SJSA1 (cell line): ENCODE data around the gene RHAG. TPM values are rescaled to one million over a fixed set of nuclear protein-coding genes. Genes with fewer than 3 reads are reported as not detected.
"Not testable (repeated sequence)": the region's sequence is repeated elsewhere in the genome, so short reads cannot be mapped to it uniquely, and the experiment has no call there.

Experiments used
- DNase-seq, 2 experiments: peaks; one replicate each; pipeline ENCODE4 v3.0.0-alpha.2; 2015 to 2020; ENCODE audit warnings: low spot score in 2 of 2, low read depth in 1 of 2
- H3K27ac ChIP-seq: fragments of 250-450 bp; sonication (Bioruptor Pico); 2 replicates; pipeline ENCODE4 v1.5.1; 2020; ENCODE audit warnings: mild to moderate bottlenecking, moderate library complexity
- H3K27me3 ChIP-seq: fragments of 250-450 bp; sonication (Bioruptor Pico); replicated peaks from 2 replicates; pipeline ENCODE4 v1.5.1; 2020; ENCODE audit warnings: mild to moderate bottlenecking, moderate library complexity
- H3K36me3 ChIP-seq: fragments of 250-450 bp; sonication (Bioruptor Pico); 2 replicates; pipeline ENCODE4 v1.5.1; 2020; ENCODE audit warnings: mild to moderate bottlenecking
- H3K4me1 ChIP-seq: fragments of 250-450 bp; sonication (Bioruptor Pico); replicated peaks from 2 replicates; pipeline ENCODE4 v1.6.1; 2021; ENCODE audit warnings: mild to moderate bottlenecking
- H3K4me3 ChIP-seq: fragments of 250-450 bp; sonication (Bioruptor Pico); 2 replicates; pipeline ENCODE4 v1.5.1; 2020; ENCODE audit warnings: mild to moderate bottlenecking
- H3K9me3 ChIP-seq: fragments of 250-450 bp; sonication (Bioruptor Pico); replicated peaks from 2 replicates; pipeline ENCODE4 v1.5.1; 2020; ENCODE audit warnings: mild to moderate bottlenecking
- total RNA-seq: library from RNA; depleted of rRNA; stranded (reverse); fragments of >200 nt; shearing (Covaris generic); gene quantifications from 2 replicates; pipeline ENCODE4 v1.2.3, GENCODE V29; 2014

Gene RHAG
- total RNA-seq, 1 experiment from 2014 or later, result not detected

DNA sequence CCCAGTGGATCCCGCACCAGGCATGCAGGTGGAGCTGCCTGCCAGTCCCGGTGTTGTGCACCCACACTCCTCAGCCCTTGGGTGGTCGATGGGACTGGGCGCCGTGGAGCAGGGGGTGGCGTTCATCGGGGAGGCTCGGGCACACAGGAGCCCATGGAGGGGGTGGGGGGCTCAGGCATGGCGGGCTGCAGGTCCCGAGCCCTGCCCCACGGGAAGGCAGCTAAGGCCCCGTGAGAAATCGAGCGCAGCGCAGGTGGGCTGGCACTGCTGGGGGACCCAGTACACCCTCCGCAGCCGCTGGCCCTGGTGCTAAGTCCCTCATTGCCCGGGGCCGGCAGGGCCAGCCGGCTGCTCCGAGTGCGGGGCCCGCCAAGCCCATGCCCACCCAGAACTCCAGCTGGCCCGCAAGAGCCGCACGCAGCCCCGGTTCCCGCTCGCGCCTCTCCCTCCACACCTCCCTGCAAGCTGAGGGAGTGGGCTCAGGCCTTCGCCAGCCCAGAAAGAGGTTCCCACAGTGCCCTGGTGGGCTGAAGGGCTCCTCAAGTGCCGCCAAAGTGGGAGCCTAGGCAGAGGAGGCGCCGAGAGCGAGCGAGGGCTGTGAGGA lies 7.1 kb downstream of the RHAG start:
- not testable (repeated sequence) for H3K27ac ChIP-seq, H3K4me3 ChIP-seq, DNase-seq, H3K27me3 ChIP-seq, H3K9me3 ChIP-seq, H3K4me1 ChIP-seq, H3K36me3 ChIP-seq

DNA sequence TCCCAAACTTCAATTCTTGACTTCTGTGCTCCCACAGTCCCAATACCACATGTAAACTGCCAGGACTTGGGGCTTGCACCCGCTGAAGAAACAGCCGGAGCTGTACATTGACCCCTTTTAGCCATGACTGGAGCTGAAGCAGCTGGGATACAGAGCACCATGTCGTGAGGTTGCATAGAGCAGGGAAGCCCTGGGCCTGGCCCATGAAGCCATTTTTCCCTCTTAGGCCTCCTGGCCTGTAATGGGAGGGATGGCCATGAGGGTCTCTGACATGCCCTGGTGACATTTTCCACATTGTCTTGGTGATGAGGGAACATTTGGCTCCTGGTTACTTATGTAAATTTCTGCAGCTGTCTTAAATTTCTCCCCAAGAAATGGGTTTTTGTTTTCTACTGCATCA lies 9.8 kb downstream of the RHAG start:
- H3K9me3 ChIP-seq, result no peaks in the 10 kb centered on the region
- H3K27ac ChIP-seq, result no peak overlapping the region
- H3K4me1 ChIP-seq, result no peaks in the 10 kb centered on the region
- H3K27me3 ChIP-seq, result no peaks in the 10 kb centered on the region
- no peak overlapping the region for H3K4me3 ChIP-seq
- H3K36me3 ChIP-seq, result no peaks in the 10 kb centered on the region
- DNase-seq, result no peak

DNA sequence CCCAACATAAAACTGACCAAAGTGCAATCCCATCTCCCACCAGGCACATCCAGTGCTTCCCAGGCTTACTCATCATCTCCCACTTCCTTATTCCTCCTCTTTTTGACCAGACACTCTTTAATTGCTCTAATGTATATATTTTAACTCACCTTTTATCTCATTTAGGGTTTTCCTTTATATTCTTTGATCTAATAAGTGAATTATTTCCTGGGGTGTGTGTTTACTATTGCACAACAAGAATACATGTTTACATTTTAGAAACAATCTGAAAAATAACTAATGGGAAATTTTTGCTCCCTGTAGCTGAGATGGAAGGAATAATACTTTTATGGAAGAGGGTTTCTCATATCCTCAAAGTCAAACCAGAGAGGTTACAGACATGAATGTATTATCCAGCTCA lies 18.4 kb downstream of the RHAG start:
- H3K27me3 ChIP-seq, result no peaks in the 10 kb centered on the region
- no peaks in the 10 kb centered on the region for H3K36me3 ChIP-seq
- no peaks in the 10 kb centered on the region for H3K9me3 ChIP-seq
- no peaks in the 10 kb centered on the region for H3K4me1 ChIP-seq
- no peak overlapping the region for H3K27ac ChIP-seq
- no peak overlapping the region for H3K4me3 ChIP-seq
- DNase-seq, result no peak

DNA sequence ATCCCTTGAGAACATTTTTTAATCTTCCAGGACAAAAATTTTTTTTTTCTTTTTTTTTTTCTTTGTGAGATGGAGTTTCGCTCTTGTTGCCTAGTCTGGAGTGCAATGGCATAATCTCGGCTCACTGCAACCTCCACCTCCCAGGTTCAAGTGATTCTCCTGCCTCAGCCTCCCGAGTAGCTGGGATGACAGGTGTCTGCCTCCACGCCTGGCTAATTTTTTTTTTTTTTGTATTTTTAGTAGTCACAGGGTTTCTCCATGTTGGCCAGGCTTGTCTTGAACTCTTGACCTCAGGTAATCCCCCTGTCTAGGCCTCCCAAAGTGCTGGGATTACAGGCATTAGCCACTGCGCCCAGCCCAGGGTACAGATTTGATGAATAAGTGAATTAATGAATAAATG lies 22.5 kb downstream of the RHAG start:
- not testable (repeated sequence) for H3K27me3 ChIP-seq, H3K27ac ChIP-seq, H3K4me1 ChIP-seq, H3K4me3 ChIP-seq, DNase-seq, H3K36me3 ChIP-seq, H3K9me3 ChIP-seq

DNA sequence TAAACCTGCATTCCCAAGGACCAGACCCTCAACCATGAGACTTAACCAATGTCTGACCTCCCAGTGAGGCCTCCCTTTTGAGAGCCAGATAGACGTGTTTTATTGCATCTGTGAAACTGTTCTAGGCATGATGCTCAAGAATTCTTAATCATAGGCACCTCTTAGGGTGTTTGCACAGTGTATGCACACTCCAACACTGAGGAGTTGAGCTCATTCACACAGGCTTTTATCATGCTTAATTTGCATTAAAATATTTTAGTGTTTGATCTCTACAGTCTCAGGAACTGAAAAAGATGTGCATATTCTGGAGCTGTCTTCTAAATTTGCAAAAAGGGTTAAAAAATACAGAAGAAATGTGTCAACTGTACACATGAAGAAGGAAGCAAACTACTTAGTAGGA lies 27.4 kb downstream of the RHAG start:
- Histone ChIP-seq H3K27me3 (no peaks in the 10 kb centered on the region), H3K4me1 (no peaks in the 10 kb centered on the region), H3K4me3 (no peak overlapping the region), H3K27ac (no peak overlapping the region), H3K36me3 (no peaks in the 10 kb centered on the region), H3K9me3 (no peaks in the 10 kb centered on the region)
- DNase-seq, result no peak

DNA sequence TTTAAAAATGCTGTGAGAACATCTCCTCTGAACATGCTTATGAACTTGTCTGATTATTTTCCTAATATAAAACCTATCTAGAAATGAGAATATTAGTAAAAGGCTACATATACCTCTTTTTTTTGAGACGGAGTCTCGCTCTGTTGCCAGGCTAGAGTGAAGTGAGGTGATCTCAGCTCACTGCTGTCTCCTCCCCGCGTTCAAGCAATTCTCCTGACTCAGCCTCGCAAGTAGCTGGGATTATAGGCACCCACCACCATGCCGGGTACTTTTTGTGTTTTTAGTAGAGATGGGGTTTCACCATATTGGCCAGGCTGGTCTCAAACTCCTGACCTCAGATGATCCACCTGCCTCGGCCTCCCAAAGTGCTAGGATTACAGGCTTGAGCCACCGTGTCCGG lies 28.4 kb downstream of the RHAG start:
- H3K4me3 ChIP-seq, DNase-seq, H3K36me3 ChIP-seq, H3K27ac ChIP-seq, H3K27me3 ChIP-seq, H3K4me1 ChIP-seq, H3K9me3 ChIP-seq: not testable (repeated sequence)

DNA sequence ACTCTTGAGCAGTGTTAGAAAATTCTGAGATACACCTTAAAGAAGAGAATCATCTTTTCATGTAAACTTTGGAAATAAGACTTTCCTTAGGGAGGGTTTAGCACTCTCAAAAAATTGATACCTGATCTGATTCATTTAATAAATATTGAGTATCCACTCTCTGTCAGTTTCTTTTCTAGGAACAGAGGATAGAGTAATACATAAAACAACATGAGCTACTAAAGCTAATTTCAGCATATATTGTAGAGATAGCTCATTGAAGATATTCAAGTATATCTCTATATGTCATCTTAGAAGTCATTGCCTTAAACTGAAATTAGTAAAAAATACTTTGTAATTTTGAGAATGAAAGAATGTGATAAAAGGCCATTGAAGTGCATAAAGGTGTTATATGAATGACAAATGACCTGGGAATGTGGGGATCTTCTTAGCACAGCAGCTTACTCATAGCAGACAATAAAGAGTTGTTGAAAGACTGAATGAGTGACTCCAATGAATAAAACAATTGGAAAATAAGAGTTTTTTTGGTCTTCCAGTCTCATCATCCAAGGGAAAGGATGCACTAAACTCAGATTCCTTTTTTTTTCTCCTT lies 29.2 kb downstream of the RHAG start:
- no peak for DNase-seq
- Histone ChIP-seq H3K9me3 (no peaks in the 10 kb centered on the region), H3K4me3 (no peak overlapping the region), H3K36me3 (no peaks in the 10 kb centered on the region), H3K27ac (no peak overlapping the region), H3K27me3 (no peaks in the 10 kb centered on the region), H3K4me1 (no peaks in the 10 kb centered on the region)

DNA sequence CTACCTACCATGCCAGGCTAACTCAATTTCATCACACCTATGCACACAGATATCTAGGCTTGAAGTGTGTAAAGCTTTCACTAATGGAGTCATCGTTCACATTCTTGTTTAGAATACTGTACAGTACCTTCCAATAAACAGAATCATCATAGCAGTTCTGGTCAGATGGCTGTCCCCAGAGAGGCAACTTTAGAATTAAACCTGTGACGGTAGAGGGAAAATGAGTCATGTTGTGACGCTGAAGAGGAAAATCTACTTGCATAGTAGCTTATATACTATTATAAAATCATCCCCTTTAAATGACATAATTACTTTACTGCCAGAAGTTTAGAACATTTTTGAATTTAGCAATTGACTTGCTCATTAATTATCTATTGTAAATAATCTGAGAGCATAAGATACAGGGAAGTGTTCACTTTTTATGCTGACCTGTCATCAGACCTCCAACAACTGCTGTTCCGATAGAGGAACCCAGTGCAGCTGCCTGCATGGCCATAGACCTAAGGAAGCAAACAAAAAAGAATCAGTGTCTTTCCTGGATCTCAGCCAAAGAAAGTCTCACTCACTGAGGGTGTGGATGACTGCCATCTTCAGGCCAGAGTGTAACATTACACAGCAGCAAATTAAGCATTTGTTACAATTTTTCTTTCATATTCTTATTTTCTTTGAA lies 29.8 kb downstream of the RHAG start:
- Histone ChIP-seq H3K27me3 (no peaks in the 10 kb centered on the region), H3K9me3 (no peaks in the 10 kb centered on the region), H3K36me3 (no peaks in the 10 kb centered on the region), H3K27ac (no peak overlapping the region), H3K4me1 (no peaks in the 10 kb centered on the region), H3K4me3 (no peak overlapping the region)
- peak; percentile 36 to 43 for DNase-seq

DNA sequence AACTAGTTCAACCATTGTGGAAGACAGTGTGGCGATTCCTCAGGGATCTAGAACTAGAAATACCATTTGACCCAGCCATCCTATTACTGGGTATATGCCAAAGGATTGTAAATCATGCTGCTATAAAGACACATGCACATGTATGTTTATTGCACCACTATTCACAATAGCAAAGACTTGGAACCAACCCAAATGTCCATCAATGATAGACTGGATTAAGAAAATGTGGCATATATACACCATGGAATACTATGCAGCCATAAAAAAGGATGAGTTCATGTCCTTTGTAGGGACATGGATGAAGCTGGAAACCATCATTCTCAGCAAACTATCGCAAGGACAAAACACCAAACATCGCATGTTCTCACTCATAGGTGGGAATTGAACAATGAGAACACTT lies 32.6 kb downstream of the RHAG start:
- not testable (repeated sequence) for H3K27me3 ChIP-seq, H3K36me3 ChIP-seq, H3K9me3 ChIP-seq

DNA sequence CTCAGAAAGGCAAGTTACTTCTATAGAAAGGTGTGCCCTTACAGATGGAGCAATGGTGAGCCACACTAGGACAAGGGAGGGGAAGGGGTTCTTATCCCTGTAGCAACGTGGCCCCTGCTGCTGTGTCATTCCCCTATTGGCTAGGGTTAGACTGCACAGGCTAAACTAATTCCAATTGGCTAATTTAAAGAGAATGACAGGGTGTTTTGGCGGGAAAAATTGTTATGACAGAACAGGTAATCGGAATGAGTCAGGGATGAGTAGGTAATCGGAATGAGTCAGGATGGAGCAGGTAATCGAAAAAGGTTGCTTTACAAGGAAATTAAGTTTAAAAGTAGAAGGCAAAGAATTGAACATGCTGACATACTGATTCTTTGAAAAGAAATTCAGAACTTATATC lies 49.4 kb downstream of the RHAG start:
- H3K27me3 ChIP-seq, H3K9me3 ChIP-seq, H3K4me3 ChIP-seq, H3K27ac ChIP-seq, H3K4me1 ChIP-seq, H3K36me3 ChIP-seq, DNase-seq: not testable (repeated sequence)

More for the DNA sequence above, 32.6 kb downstream of the RHAG start:
- not testable (repeated sequence) for DNase-seq, H3K27ac ChIP-seq, H3K4me1 ChIP-seq, H3K4me3 ChIP-seq

DNA sequence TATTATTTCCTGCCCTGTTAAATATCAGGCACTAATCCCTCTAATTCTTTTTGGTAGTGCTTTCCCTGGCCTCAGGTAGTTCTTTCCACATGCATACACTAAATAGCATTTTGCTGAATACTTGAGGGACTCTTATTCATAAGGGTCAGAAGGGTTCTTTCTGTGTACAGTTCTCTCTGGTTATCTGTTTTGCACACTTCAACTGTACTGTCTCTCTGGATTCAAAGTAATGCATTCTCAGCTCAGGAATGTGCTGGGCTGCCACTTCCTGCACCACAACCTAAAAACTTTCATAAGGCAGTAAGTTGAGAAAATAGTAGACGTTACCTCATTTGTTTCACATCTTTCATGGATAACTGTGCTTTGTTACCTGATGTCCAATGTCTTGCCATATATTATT lies 54.1 kb downstream of the RHAG start:
- DNase-seq, result no peak
- no peaks in the 10 kb centered on the region for H3K27me3 ChIP-seq
- H3K4me3 ChIP-seq, result no peak overlapping the region
- no peak overlapping the region for H3K27ac ChIP-seq
- no peaks in the 10 kb centered on the region for H3K4me1 ChIP-seq
- H3K36me3 ChIP-seq, result no peaks in the 10 kb centered on the region
- no peaks in the 10 kb centered on the region for H3K9me3 ChIP-seq

DNA sequence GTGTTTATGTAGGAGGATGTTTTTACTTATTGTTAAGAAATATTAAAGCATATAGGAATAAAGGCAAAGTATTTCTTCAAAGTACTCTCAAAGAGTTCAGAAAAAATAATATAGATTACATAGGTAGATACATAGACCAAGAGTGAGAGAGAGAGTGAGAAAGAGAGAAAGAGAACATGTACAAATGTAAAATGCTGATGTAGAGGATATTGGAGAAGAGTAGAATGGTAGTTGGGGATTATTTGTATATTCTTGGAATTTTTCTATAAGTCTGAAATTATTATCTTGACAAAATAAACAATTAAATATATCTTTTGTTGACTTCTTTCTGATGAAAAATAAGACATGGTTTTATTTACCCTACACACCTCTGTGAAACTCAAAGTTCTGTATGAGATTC lies 57.0 kb downstream of the RHAG start:
- no peak overlapping the region for H3K4me3 ChIP-seq
- no peaks in the 10 kb centered on the region for H3K36me3 ChIP-seq
- no peak for DNase-seq
- H3K9me3 ChIP-seq, result no peaks in the 10 kb centered on the region
- no peaks in the 10 kb centered on the region for H3K27me3 ChIP-seq
- H3K4me1 ChIP-seq, result no peaks in the 10 kb centered on the region
- H3K27ac ChIP-seq, result no peak overlapping the region

DNA sequence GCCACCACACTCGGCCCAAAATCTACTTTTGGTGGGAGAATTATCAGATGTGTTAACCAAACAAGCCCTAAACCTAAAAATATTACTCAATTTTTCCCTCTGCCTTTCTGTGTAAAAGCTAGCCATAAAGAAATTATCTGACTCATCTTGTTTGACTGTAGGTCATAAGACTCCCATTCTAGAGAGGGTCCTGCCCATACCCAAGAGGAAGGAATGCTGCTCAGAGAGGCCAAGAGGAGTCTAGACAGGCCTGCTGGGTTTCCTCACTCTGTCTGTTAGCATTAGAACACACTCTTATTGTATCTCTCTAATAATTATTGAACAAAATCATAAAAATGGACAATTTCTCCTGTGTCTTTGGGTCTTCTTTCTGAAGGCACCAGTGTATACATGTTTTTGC lies 60.0 kb downstream of the RHAG start:
- no peaks in the 10 kb centered on the region for H3K9me3 ChIP-seq
- no peak overlapping the region for H3K4me3 ChIP-seq
- no peaks in the 10 kb centered on the region for H3K4me1 ChIP-seq
- no peaks in the 10 kb centered on the region for H3K27me3 ChIP-seq
- no peaks in the 10 kb centered on the region for H3K36me3 ChIP-seq
- no peak for DNase-seq
- no peak overlapping the region for H3K27ac ChIP-seq

DNA sequence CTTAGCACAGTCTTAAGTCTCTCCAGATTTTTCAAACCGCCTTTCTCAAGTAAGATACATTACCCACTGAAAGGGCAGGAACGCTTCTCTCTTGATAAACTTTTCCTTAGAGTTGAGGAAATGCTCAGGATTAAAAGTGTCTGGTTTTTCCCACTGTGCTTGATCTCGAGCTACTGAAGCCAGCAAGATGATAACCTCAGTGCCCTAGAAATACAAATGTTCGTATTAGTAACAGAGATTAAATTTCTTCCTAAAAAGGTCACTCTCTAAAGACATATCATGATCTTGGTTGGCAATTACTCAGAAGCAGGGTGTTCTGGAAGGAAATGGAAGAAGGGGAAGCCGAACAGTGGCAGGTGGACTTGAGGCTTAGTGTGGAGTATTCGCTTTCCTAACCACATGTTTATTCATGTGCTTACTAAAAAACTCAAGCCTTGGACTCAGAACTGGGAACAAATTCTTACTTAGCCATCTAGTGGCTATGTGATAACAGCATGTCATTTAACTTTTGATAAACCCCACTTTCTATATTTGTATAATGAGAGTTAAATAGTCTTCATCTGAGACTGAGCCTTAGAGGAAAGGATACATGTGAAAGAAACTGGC lies 66.1 kb downstream of the RHAG start:
- no peak for DNase-seq

More for the DNA sequence above, 66.1 kb downstream of the RHAG start:
- Histone ChIP-seq H3K4me1 (no peaks in the 10 kb centered on the region), H3K4me3 (no peak overlapping the region), H3K9me3 (no peaks in the 10 kb centered on the region), H3K27me3 (no peaks in the 10 kb centered on the region), H3K36me3 (no peaks in the 10 kb centered on the region), H3K27ac (no peak overlapping the region)
